ENCODE data around the gene UBLCP1.

DNA sequence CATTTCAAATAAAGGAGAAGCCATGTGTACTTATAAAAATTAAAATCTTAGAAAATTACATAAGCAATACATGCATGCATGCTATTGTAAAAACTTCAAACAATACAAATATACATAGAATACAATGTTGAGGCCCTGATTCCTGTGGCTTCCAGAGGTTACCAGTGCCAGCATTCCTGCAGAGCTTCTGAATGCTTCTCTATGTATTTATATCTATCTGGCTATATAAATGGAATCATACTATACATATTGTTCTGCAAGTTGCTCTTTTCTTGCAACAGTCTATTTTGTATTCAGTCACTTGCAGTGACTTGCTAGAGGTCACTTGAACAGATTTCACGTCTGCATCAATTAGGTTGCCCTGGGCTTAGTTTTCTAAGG is 70.4 kb downstream of the UBLCP1 start:
- no peak for TF ChIP-seq CTCF (IDR thresholded peaks at IDR 0.05)
- no peak for TF ChIP-seq EP300 (IDR thresholded peaks at IDR 0.05)
